Endothelial cell (in vitro differentiated cells): ENCODE measurements around the gene LIPH. TPM values are rescaled to one million over a fixed set of nuclear protein-coding genes. Genes with fewer than 3 reads are reported as not detected.

Experiments used
- DNase-seq: peaks from one replicate; pipeline ENCODE4 v3.0.0; 2021; ENCODE audit warnings: low spot score
- H3K27ac Mint-ChIP-seq: one replicate; pipeline ENCODE4 v1.8.0; 2021; ENCODE audit warnings: mixed read lengths, inconsistent platforms; ENCODE audit not compliant: unreplicated experiment
- H3K27me3 Mint-ChIP-seq: one replicate; pipeline ENCODE4 v1.8.0; 2021; ENCODE audit warnings: mild to moderate bottlenecking, moderate library complexity, mixed read lengths, inconsistent platforms; ENCODE audit not compliant: unreplicated experiment
- H3K36me3 Mint-ChIP-seq: one replicate; pipeline ENCODE4 v1.8.0; 2021; ENCODE audit warnings: mild to moderate bottlenecking, low read depth, mixed read lengths, inconsistent platforms; ENCODE audit not compliant: unreplicated experiment
- H3K4me1 Mint-ChIP-seq: one replicate; pipeline ENCODE4 v1.8.0; 2021; ENCODE audit warnings: mild to moderate bottlenecking, mixed read lengths, inconsistent platforms; ENCODE audit not compliant: unreplicated experiment
- H3K4me3 Mint-ChIP-seq: one replicate; pipeline ENCODE4 v1.8.0; 2021; ENCODE audit warnings: mild to moderate bottlenecking, mixed read lengths, inconsistent platforms; ENCODE audit not compliant: unreplicated experiment
- H3K9me3 Mint-ChIP-seq: one replicate; pipeline ENCODE4 v1.8.0; 2021; ENCODE audit warnings: mixed read lengths, inconsistent platforms; ENCODE audit not compliant: unreplicated experiment
- total RNA-seq: library from RNA; stranded (reverse); fragmentation: NEBNext Ultra II Directional; extraction: Animal tissue kit (Norgen Biotek cat#: 25700); gene quantifications from one replicate; pipeline ENCODE4 v1.2.1, GENCODE V29; 2021; ENCODE audit not compliant: unreplicated experiment
- TF ChIP-seq, protein P1 (sequence below): fragments of 200-600 bp; sonication (generic); IDR thresholded peaks from one replicate; pipeline ENCODE4 v1.5.0; 2021; ENCODE audit warnings: antibody characterized with exemption; ENCODE audit not compliant: unreplicated experiment

The LIPH gene
- total RNA-seq, 1 donor from 2014 or later = 2.5 TPM

DNA sequence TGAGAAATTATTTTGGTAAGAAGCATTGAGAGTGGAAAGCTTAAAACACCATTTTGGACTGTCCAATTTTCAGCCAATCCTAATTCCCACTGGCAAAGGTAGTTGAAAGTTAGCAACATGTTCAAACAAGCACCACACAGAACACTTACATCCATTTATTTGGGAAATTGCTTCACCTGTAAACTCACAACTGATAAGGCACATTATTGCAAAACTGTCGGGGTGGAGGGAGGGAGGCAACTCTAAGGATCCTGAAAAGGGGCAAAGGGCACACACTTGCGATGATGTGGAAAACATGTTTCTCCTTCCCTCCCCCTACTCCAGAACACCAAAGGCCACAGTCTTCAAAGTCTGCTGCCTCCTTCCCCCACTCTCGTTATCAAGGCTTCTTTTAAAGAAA is 62.9 kb downstream of the LIPH start:
- Mint-ChIP-seq H3K4me3 (peak overlapping the region; percentile 40), H3K9me3 (no peaks in the 10 kb centered on the region), H3K27me3 (peaks cover 4% of the 10 kb centered on the region), H3K4me1 (peaks cover 14% of the 10 kb centered on the region), H3K27ac (no peak overlapping the region), H3K36me3 (peaks cover 24% of the 10 kb centered on the region)
- DNase-seq = no peak
- TF ChIP-seq, protein P1, sequence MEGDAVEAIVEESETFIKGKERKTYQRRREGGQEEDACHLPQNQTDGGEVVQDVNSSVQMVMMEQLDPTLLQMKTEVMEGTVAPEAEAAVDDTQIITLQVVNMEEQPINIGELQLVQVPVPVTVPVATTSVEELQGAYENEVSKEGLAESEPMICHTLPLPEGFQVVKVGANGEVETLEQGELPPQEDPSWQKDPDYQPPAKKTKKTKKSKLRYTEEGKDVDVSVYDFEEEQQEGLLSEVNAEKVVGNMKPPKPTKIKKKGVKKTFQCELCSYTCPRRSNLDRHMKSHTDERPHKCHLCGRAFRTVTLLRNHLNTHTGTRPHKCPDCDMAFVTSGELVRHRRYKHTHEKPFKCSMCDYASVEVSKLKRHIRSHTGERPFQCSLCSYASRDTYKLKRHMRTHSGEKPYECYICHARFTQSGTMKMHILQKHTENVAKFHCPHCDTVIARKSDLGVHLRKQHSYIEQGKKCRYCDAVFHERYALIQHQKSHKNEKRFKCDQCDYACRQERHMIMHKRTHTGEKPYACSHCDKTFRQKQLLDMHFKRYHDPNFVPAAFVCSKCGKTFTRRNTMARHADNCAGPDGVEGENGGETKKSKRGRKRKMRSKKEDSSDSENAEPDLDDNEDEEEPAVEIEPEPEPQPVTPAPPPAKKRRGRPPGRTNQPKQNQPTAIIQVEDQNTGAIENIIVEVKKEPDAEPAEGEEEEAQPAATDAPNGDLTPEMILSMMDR = no peak

DNA sequence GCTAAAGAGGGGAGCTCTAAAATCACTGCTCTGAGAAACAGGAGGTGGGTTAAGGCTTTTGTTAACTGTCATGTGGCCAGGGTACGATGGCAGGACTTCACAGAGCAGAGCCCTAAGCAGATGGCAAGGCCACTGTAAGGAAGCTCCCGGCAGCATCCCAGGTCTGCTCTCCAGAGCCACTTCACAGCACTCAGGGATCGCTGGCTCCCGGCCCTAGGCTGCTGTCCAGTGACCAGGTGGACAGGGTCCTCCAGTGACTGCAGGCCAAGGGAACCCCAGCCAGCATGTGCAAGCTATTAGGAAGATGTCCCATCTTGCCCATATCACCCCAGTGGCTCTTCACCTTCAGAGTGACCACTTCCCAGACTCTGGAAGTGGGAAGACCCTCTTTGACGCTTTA is 63.9 kb downstream of the LIPH start:
- DNase-seq = no peak
- Mint-ChIP-seq H3K27ac (no peak overlapping the region), H3K36me3 (peaks cover 18% of the 10 kb centered on the region)

DNA sequence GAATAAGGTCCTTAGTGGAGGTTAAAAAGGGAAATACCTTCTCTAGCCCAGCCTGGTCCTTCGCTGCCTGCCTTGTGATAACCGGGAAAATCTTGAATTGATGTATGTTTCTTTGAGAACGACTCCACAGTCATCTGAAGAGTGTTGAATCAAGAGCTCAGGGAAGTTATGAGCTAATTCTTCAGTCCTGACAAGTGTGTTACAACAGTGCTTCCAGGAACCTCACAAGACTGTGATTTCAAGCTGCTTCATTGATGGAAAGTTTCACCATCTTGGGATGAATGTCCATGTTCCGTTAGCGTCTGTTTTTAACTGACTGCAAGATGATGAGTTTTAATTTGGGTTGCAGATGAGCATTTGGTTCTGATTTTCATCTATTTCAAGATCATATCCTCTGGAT is 66.0 kb downstream of the LIPH start:
- Mint-ChIP-seq H3K4me1 (peaks cover 22% of the 10 kb centered on the region), H3K27ac (no peak overlapping the region), H3K4me3 (no peak overlapping the region), H3K27me3 (peaks cover 4% of the 10 kb centered on the region), H3K36me3 (peaks cover 27% of the 10 kb centered on the region), H3K9me3 (no peaks in the 10 kb centered on the region)
- TF ChIP-seq, protein P1 = no peak
- DNase-seq = no peak

More for the DNA sequence above, 63.9 kb downstream of the LIPH start:
- TF ChIP-seq, protein P1 = no peak
- no peaks in the 10 kb centered on the region for H3K9me3 Mint-ChIP-seq
- peaks cover 8% of the 10 kb centered on the region for H3K4me1 Mint-ChIP-seq
- peaks cover 4% of the 10 kb centered on the region for H3K27me3 Mint-ChIP-seq
- H3K4me3 Mint-ChIP-seq = no peak overlapping the region

DNA sequence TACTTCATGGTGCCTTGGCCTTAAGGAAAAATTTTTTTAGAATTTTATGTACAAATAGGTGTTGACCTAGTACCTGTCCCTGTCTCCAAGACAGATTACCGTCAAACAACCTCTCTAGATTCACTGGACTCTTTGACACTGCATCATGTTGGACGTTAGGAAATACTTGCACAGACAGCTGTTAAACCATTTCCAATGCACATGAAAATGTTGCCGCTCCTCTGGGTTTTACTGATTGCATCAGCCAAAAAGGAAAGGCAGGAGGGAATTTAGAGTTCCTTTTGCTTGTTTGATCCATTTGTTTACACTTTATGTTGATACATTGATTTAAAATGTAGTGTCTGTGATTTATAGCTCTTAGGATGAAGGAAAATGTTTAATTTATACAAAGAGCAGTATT is 68.1 kb downstream of the LIPH start:
- no peak for DNase-seq
- TF ChIP-seq, protein P1 = no peak
- H3K27me3 Mint-ChIP-seq = peaks cover 6% of the 10 kb centered on the region
- no peaks in the 10 kb centered on the region for H3K9me3 Mint-ChIP-seq
- no peak overlapping the region for H3K4me3 Mint-ChIP-seq
- peaks cover 22% of the 10 kb centered on the region for H3K4me1 Mint-ChIP-seq
- H3K27ac Mint-ChIP-seq = no peak overlapping the region
- H3K36me3 Mint-ChIP-seq = peaks cover 33% of the 10 kb centered on the region

DNA sequence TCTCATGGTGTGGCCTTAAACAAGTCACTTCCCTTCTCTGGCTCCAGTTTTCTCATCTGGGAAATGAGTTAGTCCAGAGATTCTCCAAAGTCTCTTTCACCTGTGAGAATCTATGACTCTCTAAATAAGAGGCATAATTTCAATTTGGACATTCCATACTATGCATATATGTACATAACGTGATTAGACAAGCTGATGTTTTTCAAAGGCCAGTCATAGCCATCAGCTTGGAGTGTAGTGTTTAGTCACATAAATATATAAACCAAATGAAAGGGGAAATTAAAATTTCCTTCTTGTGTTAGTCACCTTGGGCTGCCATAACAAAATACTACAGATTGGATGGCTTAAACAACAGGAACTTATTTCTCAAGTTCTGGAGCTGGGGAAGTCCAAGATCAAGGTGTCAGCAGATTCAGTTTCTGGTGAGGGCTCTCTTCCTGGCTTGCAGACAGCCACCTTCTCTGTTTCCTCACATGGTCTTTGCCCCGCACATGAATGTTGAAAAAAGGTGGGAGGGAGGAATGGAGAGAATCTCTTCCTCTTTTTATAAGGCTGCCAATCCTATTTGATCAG is 72.9 kb downstream of the LIPH start:
- Mint-ChIP-seq H3K4me1 (peaks cover 20% of the 10 kb centered on the region), H3K9me3 (no peaks in the 10 kb centered on the region), H3K27me3 (peaks cover 7% of the 10 kb centered on the region), H3K36me3 (peaks cover 43% of the 10 kb centered on the region), H3K27ac (no peak overlapping the region), H3K4me3 (no peak overlapping the region)
- DNase-seq = no peak
- TF ChIP-seq, protein P1 = no peak
